Measurements from ENCODE around the gene TNNI3.

GRCh38 chr19:55149078-55150003, 8.2 kb downstream of the TNNI3 start, which contains the start of gene TNNT1:
- TF ChIP-seq POLR2AphosphoS5 (IDR thresholded peaks at IDR 0.05; ENCODE audit: low read depth, low read length), result no peak
- no peak for TF ChIP-seq POLR2A (IDR thresholded peaks at IDR 0.05; ENCODE audit: low read depth, low read length)
- no peak for TF ChIP-seq TAF1 (IDR thresholded peaks at IDR 0.05; ENCODE audit: low read depth, low read length)
- no peak for TF ChIP-seq PAX5 (IDR thresholded peaks at IDR 0.05; ENCODE audit: insufficient read depth, low read length, severe bottlenecking)

Data from GM12891 (cell line).